Loucy (cell line): ENCODE results near the gene ATP11B.

Experiments used
- H2AFZ ChIP-seq: fragments of 200-600 bp; sonication (generic); 2 replicates; pipeline ENCODE4 v1.6.0; 2016; ENCODE audit warnings: antibody characterized with exemption, mild to moderate bottlenecking, low read length, moderate library complexity
- H3F3A ChIP-seq: fragments of 200-600 bp; 2 replicates; pipeline ENCODE4 v1.6.0; 2016; ENCODE audit warnings: antibody characterized with exemption, low read depth, mild to moderate bottlenecking
- H3K27me3 ChIP-seq: fragments of 200-600 bp; sonication (generic); 2 replicates; pipeline ENCODE4 v1.6.1; 2014; ENCODE audit warnings: low read length, mild to moderate bottlenecking; ENCODE audit not compliant: insufficient read depth, poor library complexity, severe bottlenecking
- H3K36me3 ChIP-seq: fragments of 200-600 bp; sonication (generic); 2 replicates; pipeline ENCODE4 v1.6.1; 2016; ENCODE audit warnings: low read length; ENCODE audit not compliant: insufficient read depth
- H3K4me1 ChIP-seq: fragments of 200-600 bp; sonication (generic); 2 replicates; pipeline ENCODE4 v1.5.1; 2014; ENCODE audit warnings: low read length, mild to moderate bottlenecking; ENCODE audit not compliant: insufficient read depth, poor library complexity, severe bottlenecking
- H3K4me2 ChIP-seq: fragments of 200-600 bp; sonication (generic); 2 replicates; pipeline ENCODE4 v1.6.0; 2014; ENCODE audit warnings: antibody characterized with exemption, low read length, low read depth, mild to moderate bottlenecking; ENCODE audit not compliant: poor library complexity, severe bottlenecking
- H3K4me3 ChIP-seq: fragments of 200-600 bp; sonication (generic); 2 replicates; pipeline ENCODE4 v1.5.1; 2014; ENCODE audit warnings: low read length, mild to moderate bottlenecking, mixed read lengths; ENCODE audit not compliant: poor library complexity, severe bottlenecking
- H3K79me2 ChIP-seq: fragments of 200-600 bp; sonication (generic); 2 replicates; pipeline ENCODE4 v1.6.1; 2014; ENCODE audit warnings: low read length; ENCODE audit not compliant: insufficient read depth
- H3K9ac ChIP-seq: fragments of 200-600 bp; sonication (generic); 2 replicates; pipeline ENCODE4 v1.6.0; 2014; ENCODE audit warnings: mild to moderate bottlenecking, low read depth, low read length, moderate library complexity; ENCODE audit not compliant: poor library complexity, severe bottlenecking
- H3K9me2 ChIP-seq: fragments of 200-600 bp; sonication (generic); replicated peaks from 2 replicates; pipeline ENCODE4 v1.6.1; 2016; ENCODE audit warnings: low read depth, low read length, mixed read lengths
- H3K9me3 ChIP-seq: fragments of 200-600 bp; sonication (generic); 2 replicates; pipeline ENCODE4 v1.6.1; 2014; ENCODE audit warnings: mild to moderate bottlenecking, antibody characterized with exemption, low read length, low read depth; ENCODE audit not compliant: insufficient read depth
- H4K20me1 ChIP-seq: fragments of 200-600 bp; sonication (generic); 2 replicates; pipeline ENCODE4 v1.6.0; 2014; ENCODE audit warnings: antibody characterized with exemption, low read length, mild to moderate bottlenecking; ENCODE audit not compliant: insufficient read depth, poor library complexity, severe bottlenecking
- EZH2phosphoT487 ChIP-seq: fragments of 200-600 bp; IDR thresholded peaks from 2 replicates; pipeline ENCODE4 v1.6.1; 2018; ENCODE audit warnings: antibody characterized with exemption, mild to moderate bottlenecking, moderate library complexity, borderline replicate concordance
- TF ChIP-seq, protein P1 (sequence below): fragments of 200-600 bp; sonication (generic); conservative IDR thresholded peaks from 2 replicates; pipeline ENCODE4 v1.5.1; 2014; ENCODE audit warnings: mild to moderate bottlenecking, antibody characterized with exemption, low read length

Gene ATP11B

DNA sequence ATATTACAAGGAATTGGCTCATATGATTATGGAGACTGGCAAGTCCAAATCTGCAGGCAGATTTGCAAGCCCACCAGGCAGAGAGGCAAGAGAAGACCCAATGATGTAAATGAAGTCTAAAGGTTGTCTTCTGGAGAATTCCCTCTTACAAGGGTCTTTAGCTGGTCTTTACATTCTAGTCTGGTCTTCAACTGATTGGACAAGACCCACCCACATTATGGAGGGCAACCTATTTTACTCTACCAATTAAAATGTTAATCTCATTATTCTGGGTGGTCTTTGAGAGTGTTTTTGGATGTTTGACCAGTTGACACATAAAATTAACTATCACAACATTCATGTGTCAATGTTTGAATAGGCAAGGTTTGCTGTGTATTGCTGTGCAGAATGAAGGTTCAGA, 28.0 kb upstream of the ATP11B start:
- H3K9me2 ChIP-seq, result no peaks in the 10 kb centered on the region
- no peaks in the 10 kb centered on the region for H3K27me3 ChIP-seq
- no peaks in the 10 kb centered on the region for H3K4me1 ChIP-seq
- no peaks in the 10 kb centered on the region for H3K79me2 ChIP-seq
- no peak overlapping the region for H3K9ac ChIP-seq
- no peaks in the 10 kb centered on the region for H3K9me3 ChIP-seq
- no peaks in the 10 kb centered on the region for H4K20me1 ChIP-seq
- H3K4me2 ChIP-seq, result no peak overlapping the region
- H3K4me3 ChIP-seq, result no peak overlapping the region
- no peak for TF ChIP-seq EZH2phosphoT487
- TF ChIP-seq, protein P1, sequence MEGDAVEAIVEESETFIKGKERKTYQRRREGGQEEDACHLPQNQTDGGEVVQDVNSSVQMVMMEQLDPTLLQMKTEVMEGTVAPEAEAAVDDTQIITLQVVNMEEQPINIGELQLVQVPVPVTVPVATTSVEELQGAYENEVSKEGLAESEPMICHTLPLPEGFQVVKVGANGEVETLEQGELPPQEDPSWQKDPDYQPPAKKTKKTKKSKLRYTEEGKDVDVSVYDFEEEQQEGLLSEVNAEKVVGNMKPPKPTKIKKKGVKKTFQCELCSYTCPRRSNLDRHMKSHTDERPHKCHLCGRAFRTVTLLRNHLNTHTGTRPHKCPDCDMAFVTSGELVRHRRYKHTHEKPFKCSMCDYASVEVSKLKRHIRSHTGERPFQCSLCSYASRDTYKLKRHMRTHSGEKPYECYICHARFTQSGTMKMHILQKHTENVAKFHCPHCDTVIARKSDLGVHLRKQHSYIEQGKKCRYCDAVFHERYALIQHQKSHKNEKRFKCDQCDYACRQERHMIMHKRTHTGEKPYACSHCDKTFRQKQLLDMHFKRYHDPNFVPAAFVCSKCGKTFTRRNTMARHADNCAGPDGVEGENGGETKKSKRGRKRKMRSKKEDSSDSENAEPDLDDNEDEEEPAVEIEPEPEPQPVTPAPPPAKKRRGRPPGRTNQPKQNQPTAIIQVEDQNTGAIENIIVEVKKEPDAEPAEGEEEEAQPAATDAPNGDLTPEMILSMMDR, result no peak
- H3K36me3 ChIP-seq, result no peaks in the 10 kb centered on the region
- H3F3A ChIP-seq, result no peaks in the 10 kb centered on the region
- H2AFZ ChIP-seq, result no peak overlapping the region

DNA sequence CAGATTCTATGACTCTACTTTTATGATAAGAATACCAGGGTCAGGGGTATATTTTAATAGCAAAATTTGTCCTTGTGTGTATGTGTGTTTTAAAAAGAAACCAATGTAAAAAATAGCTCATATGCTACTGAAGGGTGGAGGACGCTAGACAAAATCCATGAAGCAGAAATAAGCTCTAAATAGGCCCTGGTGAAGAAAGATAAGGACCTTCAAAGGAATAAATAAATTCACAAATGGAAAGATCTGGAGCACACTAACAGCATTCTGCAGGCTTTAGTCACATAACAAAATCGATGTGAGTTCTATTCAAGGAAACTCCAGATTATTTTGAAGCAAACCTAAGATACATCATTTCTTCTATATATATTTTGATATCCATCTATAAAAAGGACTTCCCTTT, 27.2 kb upstream of the ATP11B start:
- Histone ChIP-seq H3K9me2 (no peaks in the 10 kb centered on the region), H3K9ac (no peak overlapping the region), H3K4me1 (no peaks in the 10 kb centered on the region), H3F3A (no peaks in the 10 kb centered on the region), H3K4me2 (no peak overlapping the region), H3K36me3 (no peaks in the 10 kb centered on the region), H3K9me3 (no peaks in the 10 kb centered on the region), H3K4me3 (no peak overlapping the region), H3K79me2 (no peaks in the 10 kb centered on the region), H3K27me3 (no peaks in the 10 kb centered on the region), H2AFZ (no peak overlapping the region), H4K20me1 (no peaks in the 10 kb centered on the region)
- TF ChIP-seq, protein P1, result no peak
- no peak for TF ChIP-seq EZH2phosphoT487

DNA sequence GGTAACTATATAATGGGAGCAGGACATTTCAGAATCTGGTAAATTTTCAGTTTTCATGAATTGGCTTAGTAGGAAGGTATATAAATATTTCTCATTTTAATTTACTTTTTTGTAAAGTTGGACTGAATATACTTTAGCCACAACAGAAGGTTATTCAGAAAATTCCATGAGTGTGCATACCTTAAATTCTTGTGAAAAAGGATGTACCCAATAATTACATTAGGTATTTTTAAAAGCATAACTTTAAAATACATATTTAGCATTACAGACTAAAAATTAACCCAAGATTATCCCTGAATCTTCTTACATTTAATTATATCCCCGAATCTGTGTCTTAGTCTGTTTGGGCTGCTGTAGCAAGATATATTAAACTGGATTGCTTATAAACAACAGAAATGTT, 24.9 kb upstream of the ATP11B start:
- Histone ChIP-seq H4K20me1 (no peaks in the 10 kb centered on the region), H3K27me3 (no peaks in the 10 kb centered on the region), H3K4me2 (no peak overlapping the region), H3K9ac (no peak overlapping the region), H3K9me2 (no peaks in the 10 kb centered on the region), H3F3A (no peaks in the 10 kb centered on the region), H3K4me1 (no peaks in the 10 kb centered on the region), H2AFZ (no peak overlapping the region), H3K36me3 (no peaks in the 10 kb centered on the region), H3K79me2 (no peaks in the 10 kb centered on the region), H3K9me3 (no peaks in the 10 kb centered on the region), H3K4me3 (no peak overlapping the region)
- TF ChIP-seq, protein P1, result no peak
- TF ChIP-seq EZH2phosphoT487, result no peak
